ENCODE measurements around the gene ARRB1.
"Not testable (repeated sequence)": the region's sequence is repeated elsewhere in the genome, so short reads cannot be mapped to it uniquely, and the experiment has no call there.

The ARRB1 gene

DNA sequence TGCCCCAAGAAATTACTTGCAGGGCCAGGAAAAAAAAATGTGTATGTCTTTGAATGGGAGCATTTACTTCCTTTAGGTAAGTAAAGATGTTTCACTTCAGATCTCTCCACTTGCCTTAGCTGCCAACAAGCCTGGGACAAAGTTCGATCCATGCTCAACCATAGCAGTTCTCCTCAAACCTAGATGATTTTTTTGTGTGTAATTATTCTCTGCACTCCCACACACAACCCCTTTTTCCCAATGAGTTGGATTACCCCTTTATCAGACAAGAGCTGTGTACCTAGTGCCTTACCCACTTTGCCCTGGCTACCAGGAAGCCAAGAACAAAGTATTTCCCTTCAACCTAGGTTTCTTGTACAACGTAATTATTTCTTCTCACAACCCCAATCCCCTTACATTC is 75.3 kb downstream of the ARRB1 start:
- DNase-seq (ENCODE audit: low read depth in 2 of 2), result no peak
- TF ChIP-seq, protein P1, sequence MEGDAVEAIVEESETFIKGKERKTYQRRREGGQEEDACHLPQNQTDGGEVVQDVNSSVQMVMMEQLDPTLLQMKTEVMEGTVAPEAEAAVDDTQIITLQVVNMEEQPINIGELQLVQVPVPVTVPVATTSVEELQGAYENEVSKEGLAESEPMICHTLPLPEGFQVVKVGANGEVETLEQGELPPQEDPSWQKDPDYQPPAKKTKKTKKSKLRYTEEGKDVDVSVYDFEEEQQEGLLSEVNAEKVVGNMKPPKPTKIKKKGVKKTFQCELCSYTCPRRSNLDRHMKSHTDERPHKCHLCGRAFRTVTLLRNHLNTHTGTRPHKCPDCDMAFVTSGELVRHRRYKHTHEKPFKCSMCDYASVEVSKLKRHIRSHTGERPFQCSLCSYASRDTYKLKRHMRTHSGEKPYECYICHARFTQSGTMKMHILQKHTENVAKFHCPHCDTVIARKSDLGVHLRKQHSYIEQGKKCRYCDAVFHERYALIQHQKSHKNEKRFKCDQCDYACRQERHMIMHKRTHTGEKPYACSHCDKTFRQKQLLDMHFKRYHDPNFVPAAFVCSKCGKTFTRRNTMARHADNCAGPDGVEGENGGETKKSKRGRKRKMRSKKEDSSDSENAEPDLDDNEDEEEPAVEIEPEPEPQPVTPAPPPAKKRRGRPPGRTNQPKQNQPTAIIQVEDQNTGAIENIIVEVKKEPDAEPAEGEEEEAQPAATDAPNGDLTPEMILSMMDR (IDR thresholded peaks at IDR 0.05; ENCODE audit: low read depth, low read length), result no peak
- H3K4me3 ChIP-seq (replicated peaks in 1 of 2; ENCODE audit: low read depth in 2 of 2, low read length in 2 of 2), result no peak overlapping the region

DNA sequence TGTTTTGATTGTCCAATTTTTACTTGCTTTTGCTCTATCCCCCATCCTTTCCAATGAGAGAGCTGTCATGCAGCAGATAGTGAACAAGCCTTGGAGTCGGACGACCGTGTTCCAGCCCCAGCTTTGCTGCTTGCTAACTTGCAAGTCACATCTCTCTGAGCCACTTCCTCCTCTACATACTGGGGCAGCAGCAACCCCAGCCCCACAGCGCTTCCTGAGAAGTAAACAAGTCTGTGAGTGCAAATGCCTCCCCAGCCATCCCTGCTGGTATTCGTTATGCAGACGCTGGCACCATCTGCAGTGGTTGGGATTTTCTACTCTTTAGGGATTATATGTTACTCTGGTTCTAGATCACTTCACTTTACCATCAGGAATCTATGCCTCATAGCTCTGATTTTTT is 75.9 kb downstream of the ARRB1 start:
- DNase-seq (ENCODE audit: low read depth in 2 of 2), result no peak
- no peak overlapping the region for H3K4me3 ChIP-seq (replicated peaks in 1 of 2; ENCODE audit: low read depth in 2 of 2, low read length in 2 of 2)
- TF ChIP-seq, protein P1 (IDR thresholded peaks at IDR 0.05; ENCODE audit: low read depth, low read length), result no peak

DNA sequence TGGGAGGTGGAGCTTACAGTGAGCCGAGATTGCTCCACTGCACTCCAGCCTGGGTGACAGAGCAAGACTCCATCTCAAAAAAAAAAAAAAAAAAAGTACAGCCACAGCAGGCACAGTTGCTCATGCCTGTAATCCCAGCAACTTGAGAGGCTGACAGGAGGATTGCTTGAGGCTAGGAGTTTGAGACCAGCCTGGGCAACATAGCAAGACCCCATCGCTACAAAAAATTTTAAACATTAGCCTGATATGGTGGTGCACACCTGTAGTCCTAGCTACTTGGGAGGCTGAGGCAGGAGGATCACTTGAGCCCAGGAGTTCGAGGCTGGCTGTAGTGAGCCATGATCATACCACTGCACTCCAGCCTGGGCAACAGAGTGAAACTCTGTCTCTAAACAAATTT is 76.7 kb downstream of the ARRB1 start:
- not testable (repeated sequence) for DNase-seq (ENCODE audit: low read depth in 2 of 2); H3K4me3 ChIP-seq (replicated peaks in 1 of 2; ENCODE audit: low read depth in 2 of 2, low read length in 2 of 2)

DNA sequence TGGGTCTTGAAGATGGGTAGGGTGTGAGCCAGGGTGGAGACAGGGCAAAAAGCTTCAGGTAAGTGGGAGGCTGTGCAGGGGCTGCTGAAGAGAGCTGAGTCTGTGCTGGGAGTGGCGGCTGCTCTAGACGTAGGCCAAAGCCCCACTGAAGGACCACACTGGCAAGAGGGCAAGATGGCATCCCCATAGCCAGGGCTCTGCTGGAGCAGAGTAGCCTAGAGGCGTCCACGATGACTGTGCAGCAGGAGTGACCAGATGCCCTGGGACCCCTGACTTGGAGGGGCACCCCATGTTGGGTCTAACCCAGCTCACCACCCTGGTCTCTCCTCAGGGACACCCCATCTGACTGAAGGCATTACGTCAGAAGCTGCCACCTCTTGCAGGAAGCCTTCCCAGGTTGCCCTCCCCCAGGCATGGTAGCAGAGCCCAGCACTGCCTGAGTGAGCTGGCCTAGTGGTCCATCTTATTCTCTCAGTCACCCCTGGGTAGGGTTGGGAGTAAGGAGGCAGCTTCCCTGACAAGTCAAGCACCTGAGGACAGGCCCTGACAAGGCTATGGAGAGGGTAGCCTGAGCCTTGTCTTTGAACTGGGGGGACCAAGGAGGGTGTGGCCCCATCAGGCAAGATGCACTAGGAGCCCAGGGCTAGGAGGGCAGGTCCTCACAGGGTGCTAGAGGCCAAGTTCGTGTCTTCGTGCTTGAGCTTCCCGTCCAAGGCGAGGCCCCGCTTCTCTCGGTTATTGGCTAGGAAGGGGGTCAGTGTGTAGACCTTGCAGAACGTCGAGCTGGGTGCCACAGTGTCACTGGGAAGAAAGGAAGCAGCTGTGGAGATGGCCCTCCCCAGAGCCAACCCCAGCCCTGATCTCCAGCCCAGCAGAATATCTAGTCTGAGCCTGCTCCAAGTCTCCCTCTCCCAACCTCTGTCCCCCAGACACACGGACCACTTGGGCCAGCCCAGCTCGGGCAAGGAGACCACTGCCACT is 77.8 kb downstream of the ARRB1 start:
- TF ChIP-seq, protein P1 (IDR thresholded peaks at IDR 0.05; ENCODE audit: low read depth, low read length), result no peak
- no peak for DNase-seq (ENCODE audit: low read depth in 2 of 2)
- H3K4me3 ChIP-seq (replicated peaks in 1 of 2; ENCODE audit: low read depth in 2 of 2, low read length in 2 of 2), result no peak overlapping the region

DNA sequence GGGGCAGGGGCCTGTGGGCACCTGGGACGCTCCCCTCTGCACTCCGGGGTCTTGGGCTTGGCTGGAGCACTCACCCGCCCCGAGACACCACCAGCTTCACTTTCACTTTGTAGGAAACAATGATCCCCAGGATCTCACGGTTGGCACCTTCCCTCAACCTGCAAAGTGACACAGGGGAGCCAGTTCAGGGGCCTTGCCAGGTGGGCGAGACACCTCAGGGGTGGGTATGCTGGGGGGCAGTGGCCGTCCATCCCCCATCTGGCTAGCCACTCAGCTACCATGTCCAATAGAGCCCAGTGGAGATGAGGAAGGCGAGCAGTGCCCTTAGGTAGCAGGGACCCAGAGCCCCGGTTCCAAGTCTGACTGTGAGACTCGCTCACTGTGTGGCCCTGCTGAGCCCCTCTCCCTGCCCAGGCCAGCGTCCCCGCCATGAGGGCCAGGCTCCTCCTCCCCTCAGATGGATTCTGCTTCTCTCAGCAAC is 78.6 kb downstream of the ARRB1 start:
- H3K4me3 ChIP-seq (replicated peaks in 1 of 2; ENCODE audit: low read depth in 2 of 2, low read length in 2 of 2), result no peak overlapping the region
- TF ChIP-seq, protein P1 (IDR thresholded peaks at IDR 0.05; ENCODE audit: low read depth, low read length), result no peak
- no peak for DNase-seq (ENCODE audit: low read depth in 2 of 2)

DNA sequence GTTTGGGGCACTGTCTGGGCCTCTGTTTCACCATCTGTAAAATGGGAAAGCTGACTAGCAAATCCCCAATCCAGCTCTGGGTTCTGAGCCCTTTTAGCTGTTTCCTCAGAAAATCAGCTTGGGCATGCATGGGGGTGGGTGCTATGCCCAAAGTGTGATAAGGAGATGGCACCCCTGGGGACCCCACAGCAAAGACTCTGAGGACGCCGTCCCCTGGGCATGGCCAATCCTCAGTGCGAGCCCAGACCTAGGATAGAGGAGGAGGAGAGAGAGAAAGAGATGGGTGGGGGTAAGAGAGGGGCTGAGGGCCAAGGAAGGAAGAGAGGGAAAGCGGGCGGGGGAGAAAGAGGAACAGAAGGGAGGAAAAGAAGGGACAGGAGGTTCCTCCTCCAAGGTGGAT is 79.1 kb downstream of the ARRB1 start:
- TF ChIP-seq, protein P1 (IDR thresholded peaks at IDR 0.05; ENCODE audit: low read depth, low read length), result no peak
- H3K4me3 ChIP-seq (replicated peaks in 1 of 2; ENCODE audit: low read depth in 2 of 2, low read length in 2 of 2), result no peak overlapping the region
- no peak for DNase-seq (ENCODE audit: low read depth in 2 of 2)

DNA sequence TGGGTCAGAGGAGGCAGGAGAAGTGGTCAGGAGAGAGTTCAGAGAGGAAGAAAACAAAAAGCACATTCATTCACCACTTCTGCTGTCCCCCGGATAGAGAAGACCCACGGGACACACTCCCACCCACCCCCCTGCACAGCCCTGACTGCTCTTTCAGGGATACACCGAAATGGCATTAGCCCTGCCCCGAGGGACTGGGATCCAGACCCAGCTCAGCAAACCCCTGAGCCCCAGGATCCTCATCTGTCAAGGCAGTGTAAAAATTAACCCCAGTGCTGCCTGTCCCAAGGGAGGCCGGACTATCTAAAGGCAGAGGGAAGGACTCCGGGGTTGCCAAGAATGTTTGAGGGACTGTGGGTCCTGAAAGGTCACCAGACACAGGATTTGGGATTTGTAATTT is 79.7 kb downstream of the ARRB1 start:
- no peak for DNase-seq (ENCODE audit: low read depth in 2 of 2)
- TF ChIP-seq, protein P1 (IDR thresholded peaks at IDR 0.05; ENCODE audit: low read depth, low read length), result no peak
- no peak overlapping the region for H3K4me3 ChIP-seq (replicated peaks in 1 of 2; ENCODE audit: low read depth in 2 of 2, low read length in 2 of 2)

All from cardiac fibroblast (primary cell).